NCI-H1092 (cell line): ENCODE results near the gene AADAT.
A peak's percentile ranks its signal among the peaks of the same experiment; 100 is the strongest.
"Not testable (repeated sequence)": the region's sequence is repeated elsewhere in the genome, so short reads cannot be mapped to it uniquely, and the experiment has no call there.

Experiments
- DNase-seq: peaks from one replicate; lab custom pipeline; 2025; lab: John Stamatoyannopoulos, UW

The AADAT gene

DNA sequence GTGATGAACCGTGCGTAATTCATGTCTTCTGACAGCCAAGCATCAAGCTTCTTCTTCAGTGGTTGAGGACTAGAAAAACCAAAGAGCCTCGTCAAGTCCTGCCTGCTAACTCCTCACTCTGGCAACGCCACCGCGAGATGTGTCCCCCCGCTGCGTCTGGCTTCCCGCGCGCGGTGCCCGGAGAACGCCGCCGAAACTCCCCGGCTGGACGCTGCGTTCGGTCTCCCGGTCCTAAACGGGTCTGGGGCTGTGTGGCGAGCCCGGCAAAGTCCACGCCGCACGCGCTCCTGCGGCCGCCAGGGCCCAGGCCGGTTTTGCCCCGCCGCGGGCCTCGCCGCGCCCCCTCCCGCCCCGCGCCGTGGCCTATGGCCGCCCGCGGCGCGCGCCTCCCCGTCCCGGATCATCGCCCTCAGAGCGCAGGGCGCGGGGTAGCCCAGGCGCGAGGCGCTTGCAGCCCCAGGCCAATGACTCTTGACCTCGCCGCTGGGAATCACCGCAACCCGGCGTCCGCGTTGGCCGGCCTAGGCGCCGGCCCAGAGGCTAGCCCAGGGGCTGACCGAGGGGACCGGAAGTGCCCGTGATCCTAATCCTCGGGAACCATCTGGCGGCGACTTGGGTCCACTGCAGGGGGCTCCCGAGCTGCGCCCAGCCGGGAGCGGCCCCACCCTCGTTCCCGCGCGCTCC, at the start of gene AADAT:
TSS of gene AADAT (minus strand) at position 289 of the 684 bp plus-strand sequence. CDS start at position 23, 266 bp downstream.
- DNase-seq: peak; percentile 70

DNA sequence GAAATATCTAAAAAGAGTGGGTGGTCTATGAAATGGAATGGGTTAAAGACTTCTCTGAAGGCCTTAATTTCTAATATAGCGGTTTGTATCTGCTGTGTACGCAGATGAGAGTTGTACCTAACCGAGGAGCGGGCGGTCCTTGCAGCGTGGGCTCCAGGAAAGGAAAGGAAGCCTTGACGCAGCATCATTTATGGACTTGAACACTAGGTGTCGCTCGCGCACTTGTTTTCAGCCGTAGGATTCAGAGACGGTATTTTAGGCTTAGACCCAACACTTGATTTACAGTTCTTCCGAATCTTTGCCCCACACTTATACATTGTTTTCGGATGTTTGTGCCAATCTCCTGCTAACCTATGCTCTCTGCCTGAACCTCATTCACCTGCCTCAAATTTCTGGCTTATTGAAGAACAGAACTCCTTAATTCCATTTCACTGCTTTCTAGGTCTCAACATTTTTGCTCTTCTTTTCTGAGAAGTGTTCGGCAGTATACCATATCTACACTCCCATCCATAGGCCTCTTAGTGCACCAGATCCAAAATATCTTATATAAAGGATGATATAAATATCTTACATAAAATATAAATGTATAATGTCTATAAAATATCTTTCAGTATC, 48.9 kb upstream of the AADAT start:
- DNase-seq: peak; percentile 50

DNA sequence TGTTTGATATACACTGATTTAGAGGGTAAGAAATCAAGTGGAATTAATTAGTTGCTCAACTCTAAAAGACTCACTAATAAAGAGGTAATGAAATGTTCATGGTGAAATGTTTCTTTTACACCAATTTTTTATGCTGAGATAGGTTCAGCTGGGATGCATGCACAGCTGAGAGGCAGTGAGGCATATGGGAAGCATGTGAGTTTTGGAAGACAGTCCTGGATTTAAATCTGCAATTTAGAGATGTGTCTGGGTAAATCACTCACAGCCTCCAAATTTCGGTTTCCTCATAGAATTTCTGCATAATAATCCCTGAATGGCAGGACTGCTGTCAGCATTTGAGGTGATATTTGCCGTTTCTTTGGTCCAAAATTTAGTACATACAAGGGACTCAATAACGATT, 48.2 kb upstream of the AADAT start:
- DNase-seq: no peak

DNA sequence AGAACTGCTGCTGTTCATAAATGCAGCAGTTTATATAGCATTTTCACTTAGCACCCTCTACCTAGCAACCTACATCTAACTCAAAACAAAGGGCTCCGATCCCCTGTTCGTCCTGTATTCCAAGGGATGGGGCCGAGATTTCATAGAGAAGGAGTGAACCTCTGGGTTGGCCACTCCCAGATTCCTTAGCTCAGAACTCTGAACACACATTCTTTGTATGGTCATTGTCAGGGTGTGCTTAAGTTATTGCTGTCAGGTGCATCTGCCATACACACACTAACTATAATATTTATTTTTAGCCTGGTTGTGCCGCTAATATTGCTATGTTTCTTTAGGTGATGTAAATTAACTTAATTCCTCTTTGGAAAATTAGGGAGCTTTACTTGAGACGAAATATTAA, 47.7 kb upstream of the AADAT start:
- DNase-seq: no peak

DNA sequence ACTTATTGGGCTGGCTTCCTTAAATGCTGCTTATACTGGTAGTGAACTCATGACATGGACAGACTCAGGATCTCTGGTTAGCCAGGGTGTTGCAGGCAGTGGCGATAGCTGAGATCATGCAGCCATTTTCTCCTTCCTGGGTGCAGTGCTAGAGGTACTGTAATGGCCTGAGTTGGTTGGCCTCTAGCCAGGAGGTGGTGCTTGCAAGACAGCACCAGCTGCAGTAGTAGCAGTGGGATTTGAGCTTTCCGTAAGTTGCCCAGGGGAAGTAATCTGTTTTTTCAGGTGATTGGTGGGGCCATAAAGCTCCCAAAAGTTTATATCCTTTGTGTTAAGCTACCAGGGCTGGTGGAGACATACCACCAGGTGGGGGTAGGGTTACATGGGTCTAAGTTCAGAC, 45.1 kb upstream of the AADAT start:
- DNase-seq: no peak

DNA sequence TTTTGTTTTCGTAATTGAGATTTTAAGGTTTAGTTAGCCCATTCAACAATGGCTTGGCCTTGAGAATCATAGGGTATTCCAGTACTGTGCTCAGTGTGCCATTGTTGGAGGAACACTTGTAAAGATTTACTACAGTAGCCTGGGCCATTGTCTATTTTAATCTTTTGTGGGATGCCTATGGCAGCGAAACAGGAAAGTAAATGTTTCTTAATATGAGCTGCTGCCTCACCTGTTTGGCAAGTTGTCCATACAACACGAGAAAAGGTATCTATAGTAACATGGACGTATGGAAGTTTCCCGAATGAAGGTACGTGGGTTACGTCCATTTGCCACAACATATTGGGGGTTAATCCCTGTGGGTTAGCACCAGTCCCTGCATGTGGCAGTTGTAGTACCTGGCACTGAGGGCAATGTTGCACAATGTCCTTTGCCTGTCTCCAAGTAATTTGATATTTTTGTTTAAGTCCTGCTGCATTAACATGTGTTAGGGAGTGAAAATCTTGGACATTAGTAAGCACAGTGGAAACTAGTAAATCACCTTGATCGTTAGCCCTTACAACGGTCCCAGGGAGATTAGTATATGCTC, 38.6 kb upstream of the AADAT start:
- DNase-seq: no peak

DNA sequence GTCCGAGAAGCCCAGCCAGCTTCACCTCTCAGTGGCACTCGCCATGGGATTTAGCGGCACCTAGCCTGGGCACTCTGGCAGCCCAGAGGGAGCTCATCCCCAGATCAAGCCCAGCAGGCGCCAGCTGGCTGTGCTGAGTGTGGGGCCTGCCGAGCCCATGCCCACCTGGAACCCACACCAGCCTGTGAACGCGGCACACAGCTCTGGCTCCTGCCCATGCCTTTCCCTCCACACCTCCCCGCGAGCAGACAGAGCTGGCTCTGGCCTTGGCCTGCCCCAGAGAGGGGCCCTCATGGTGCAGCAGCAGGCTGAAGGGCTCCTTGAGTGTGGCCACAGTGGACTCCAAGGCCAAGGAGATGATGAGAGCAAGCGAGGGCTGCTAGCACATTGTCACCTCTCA, 38.0 kb upstream of the AADAT start:
- DNase-seq: no peak

DNA sequence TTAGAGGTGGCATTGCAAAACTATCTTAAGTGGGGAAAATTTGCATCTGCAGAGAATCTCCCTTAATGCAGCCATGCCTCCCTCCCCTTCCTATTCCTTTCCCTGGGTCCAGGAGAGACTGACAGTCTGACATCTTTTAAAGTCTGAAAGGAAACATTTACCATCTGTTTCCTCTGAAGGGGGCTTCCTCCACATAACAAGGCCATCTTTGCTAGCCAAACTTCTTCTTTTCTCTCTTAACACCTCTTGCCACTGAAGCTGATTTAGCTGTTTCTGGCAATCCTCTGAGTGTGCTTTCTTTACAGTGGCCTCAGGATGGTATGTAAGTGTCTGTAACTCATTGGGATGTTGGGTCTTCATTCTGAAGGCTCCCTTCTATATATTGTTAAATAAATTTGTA, 34.6 kb upstream of the AADAT start:
- DNase-seq: no peak

DNA sequence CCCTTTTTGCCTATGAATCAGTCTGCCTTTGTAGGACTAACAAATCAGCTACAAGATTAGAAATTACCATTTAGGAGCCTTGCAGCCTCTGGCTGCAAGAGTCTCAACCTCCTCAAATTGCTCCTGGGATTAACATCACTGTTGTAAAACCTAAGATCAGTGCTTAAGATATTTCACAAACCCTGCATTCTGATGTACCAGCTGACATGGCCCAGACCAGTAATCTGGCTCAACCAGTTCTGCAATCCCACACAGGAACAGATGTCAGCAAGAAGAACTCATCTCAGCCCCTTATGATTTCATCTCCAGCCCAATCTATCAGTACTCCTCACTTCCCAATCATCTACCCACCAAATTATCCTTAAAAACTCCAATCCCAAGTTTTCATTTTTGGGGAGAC, 32.5 kb upstream of the AADAT start:
- no peak for DNase-seq

DNA sequence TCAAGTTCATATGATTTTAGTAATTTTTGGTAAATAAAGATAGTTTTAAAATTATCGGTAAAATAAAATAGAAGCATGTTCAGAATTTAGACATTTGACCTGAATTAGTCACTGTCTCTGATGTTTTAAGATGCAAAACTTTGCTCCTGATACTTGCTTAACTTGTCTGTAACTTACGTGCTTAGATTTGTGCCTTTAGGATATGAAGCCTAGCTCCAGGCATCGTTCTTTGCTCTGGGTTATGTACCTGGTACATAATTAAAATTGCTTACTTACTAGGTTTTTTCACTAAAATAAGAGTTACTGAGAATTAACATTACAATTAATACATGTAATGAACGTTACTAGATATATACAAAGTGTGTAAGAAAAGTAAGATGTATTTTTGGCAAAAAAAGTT, 24.9 kb upstream of the AADAT start:
- no peak for DNase-seq

DNA sequence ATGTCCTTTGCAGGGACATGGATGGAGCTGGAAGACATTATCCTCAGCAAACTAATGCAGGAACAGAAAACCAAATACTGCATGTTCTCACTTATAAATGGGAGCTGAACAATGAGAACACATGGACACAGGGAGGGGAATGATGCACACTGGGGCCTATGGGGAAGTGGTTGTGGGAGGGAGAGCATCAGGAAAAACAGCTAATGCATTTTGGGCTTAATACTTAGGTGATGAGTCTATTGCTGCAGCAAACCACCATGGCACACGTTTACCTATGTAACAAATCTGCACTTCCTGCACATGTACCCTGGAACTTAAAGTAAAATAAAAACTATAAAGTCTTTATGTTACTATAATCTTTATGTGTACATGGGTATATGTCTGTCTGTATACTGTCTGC, 24.4 kb upstream of the AADAT start:
- not testable (repeated sequence) for DNase-seq

DNA sequence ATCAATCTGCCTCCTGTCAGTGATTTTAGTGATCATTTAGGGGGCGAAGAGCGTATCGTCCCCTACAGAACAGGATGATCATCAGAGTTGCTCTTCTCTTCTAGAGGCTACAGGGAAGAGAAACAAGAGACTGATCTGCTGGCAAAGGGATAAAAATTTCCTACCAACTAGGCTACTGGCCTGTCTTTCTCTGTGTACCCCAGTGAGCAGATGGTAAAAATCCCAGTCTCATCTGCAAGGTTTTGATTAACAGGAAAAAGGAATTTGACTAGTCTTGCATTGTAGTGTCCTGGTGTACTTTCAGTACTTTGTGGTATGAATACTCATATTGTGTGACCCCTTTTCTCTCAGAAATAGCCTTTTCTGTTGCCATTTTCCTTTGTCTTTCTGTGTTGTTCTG, 21.8 kb upstream of the AADAT start:
- no peak for DNase-seq

DNA sequence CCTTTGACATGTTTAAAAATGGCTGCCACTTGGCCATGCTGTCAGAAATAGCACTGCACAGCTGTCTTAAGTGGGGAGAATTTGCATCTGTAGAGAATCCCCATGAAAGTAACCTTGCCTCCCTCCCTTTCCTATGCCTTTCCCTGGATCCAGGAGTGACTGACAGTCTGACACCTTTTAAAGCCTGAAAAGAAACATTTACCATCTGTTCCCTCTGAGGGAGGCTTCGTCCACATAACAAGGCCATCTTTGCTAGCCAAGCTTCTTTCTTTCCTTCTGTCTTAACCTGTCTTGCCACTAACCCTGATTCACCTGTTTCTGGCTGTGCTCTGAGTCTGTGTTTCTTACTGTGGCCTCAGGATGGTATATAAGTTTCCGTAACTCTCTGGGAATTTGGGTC, 21.3 kb upstream of the AADAT start:
- no peak for DNase-seq

DNA sequence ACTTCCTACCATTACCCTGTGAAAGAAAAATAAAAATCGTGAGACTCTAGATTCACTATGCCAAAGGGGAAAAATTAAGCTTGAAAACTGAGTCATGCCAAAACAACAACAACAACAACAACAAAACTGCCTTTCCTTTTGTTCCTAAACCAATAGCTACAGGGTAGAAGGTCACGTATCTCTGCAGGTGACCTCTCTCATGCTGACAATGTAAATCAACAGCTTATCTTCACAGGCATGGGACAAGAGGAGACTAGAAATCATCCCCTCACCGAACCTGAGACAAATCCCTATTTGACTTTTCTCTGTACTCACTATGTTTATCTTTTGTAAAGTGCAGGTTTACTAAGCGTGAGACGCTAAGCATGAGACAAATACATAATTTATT, 20.5 kb upstream of the AADAT start:
- no peak for DNase-seq

DNA sequence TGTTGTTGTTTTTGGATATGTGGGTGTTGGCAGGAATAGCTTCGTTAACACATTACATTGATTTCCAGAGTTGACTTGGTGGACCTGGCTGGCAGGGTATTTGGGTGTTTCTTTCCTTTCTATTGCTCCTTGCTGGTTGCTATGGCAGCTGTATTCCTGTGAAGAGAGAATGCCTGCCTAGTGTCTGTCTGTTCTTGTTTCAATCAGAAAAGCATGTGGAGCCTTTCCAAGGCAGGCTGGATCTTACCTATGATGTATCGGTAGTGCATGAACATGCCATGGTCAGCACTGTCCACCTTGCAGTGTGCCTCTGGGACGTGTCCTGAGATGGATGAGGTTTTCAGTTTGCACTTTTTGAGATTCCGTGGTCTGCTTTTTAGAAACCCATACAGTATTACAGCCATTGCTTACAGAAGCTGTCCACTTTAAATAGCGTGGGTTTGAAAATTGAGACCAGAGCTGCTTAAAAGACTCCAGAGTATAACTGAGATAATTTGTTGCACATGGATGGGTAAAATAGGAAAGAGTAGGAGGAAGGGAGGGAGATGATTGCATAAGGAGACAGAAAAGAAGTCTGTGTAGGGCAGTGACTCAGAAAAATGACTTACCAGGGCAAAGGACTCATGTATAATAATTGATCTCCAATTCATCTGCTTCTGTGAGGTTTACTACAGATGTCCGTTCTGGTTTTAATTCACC, 20.0 kb upstream of the AADAT start:
- no peak for DNase-seq

DNA sequence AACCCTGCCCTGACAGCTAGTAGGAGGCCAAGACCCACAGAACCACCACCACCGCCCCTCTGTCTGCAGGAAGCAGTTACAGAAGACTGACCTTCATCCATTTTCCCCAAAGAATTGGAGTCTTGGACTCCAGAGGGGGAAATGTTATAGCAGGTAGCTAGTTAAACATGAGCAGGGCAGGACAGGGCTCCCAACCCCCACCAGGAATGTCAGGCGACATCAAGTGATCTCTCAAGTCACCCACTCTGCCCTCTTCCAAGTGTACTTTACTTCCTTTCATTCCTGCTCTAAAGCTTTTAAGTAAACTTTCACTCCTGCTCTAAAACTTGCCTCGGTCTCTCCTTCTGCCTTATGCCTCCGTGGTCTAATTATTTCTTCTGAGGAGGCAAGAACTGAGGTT, 17.1 kb upstream of the AADAT start:
- DNase-seq: no peak

DNA sequence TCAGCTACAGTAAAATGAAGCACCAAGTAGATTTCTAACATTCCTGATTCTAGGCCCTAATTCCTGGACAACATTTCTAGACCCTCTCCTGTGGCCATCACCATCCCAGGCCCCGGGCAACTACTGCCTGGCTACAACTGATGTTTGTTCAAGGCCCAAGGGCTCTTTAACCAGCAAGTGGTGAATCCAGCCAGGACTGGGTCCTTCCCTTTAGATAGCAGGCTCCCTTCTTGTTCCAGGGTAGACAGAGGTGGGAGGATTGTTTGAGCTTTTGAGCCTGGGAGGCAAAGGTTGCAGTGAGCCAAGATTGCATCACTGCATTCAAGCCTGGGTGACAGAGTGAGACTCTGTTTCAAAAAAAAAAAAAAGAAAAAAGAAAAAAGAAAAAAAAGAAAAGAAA, 12.7 kb upstream of the AADAT start:
- DNase-seq: no peak

DNA sequence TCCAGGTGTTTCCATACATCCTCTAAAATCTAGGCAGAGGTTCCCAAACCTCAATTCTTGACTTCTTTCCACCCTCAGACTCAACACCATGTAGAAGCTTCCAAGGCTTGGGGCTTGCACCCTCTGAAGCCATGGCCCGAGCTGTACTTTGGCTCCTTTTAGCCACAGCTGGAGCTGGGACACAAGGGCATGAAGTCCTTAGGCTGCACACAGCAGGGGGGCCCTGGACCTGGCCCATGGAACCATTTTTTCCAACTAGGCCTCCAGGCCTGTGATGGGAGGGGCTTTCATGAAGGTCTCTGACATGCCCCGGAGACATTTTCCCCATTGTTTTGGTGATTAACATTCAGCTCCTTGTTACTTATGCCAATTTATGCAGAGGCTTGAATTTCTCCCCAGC, 8.4 kb upstream of the AADAT start:
- DNase-seq: not testable (repeated sequence)

DNA sequence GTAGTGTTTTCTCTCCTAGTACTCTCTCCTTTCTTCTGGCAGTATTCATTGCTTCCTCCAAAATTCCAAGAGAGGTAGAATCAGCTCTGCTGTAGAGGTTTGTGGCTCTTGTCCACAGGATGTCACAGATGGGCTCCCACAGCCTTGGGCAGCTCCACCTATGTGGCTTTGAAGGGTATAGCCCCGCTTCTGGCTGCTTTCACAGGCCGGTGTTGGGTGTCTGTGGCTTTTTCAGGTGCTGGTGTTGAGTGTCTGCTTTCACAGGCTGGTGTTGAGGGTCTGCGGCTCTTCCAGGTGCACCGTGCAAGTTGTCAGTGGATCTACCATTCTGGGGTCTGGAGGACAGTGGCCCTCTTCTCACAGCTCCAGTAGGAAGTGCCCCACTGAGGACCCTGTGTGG, 7.9 kb upstream of the AADAT start:
- DNase-seq: no peak

DNA sequence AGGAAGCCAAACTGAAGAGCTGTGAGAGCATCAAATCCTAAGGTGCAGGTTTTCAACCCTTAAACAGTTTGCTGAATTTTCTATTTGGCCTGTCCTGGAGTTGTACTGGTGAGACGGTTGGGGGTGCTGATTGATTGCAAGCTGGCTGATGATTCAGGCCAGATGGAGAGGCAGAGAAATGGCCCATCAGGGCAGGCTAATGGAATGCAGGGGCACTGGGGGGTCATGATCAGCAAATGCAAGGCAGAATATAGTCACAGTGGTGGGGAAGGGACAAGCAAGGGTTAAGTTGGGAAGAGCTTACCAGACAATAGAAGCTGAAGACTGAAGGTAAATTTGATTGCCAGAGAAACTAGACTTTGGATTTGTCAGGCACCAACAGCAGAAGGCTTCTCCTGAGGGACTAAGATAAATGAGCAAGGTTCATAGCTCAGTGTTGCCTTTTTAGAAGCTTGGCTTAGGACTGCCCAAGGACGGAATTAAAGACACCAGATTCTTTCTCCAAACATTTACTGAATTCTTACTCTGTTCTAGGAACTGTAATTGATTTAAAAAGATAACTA, 4.3 kb upstream of the AADAT start:
- no peak for DNase-seq

DNA sequence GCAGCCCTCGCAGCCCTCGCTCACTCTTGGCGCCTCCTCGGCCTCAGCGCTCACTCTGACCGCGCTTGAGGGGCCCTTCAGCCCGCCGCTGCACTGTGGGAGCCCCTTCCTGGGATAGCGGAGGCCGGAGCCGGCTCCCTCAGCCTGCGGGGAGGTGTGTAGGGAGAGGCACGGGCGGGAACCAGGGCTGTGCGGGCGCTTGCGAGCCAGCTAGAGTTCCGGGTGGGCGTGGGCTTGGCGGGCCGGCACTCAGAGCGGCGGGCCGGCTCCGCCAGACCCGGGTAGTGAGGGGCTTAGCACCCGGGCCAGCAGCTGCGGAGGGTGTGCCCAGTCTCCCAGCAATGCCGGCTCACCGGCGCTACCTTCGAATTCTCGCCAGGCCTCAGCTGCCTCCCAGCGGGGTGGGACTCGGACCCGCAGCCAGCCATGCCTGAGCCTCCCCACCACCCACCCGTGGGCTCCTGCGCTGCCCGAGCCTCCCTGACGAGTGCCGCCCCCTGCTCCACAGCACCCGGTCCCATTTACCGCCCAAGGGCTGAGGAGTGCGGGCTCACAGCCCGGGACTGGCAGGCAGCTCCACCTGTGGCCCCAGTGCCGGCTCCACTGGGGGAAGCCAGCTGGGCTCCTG, 1.4 kb upstream of the AADAT start:
- DNase-seq: no peak

DNA sequence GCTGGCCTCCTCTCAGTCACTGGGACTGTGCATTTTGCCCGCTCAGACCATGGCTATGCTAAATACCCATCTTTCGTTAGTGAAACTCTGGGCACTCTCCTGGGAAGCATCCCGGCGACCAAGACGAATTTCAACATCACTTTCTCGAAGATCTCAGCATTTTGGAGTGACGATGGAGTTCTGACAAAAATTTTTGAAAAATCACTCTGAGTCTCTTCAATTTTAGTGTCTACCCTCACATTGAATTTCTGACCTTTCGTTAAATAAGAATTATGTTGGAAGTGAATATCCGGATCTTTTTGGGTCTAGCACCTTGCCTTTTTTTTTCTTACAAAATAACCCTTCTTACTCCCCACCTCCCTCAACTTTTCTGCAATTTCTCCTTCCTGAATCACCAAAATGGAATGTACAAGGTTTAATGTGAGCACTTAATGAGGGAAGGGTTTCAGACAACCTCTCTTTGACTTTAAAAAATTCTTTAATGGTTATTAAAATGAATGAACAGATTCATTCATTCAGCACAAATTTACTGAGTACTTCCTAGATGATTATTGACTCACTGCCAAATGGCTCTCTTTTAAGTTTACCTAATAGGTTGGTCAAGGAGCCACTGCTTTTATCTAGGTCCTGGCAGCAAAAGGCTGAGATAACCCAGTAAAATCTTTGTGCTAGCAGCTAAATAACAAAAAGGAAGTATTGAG, 746 bp upstream of the AADAT start:
- no peak for DNase-seq
